ENCODE data around the gene ZC3H18.
"Not testable (repeated sequence)": the region's sequence is repeated elsewhere in the genome, so short reads cannot be mapped to it uniquely, and the experiment has no call there.

ZC3H18 gene

DNA sequence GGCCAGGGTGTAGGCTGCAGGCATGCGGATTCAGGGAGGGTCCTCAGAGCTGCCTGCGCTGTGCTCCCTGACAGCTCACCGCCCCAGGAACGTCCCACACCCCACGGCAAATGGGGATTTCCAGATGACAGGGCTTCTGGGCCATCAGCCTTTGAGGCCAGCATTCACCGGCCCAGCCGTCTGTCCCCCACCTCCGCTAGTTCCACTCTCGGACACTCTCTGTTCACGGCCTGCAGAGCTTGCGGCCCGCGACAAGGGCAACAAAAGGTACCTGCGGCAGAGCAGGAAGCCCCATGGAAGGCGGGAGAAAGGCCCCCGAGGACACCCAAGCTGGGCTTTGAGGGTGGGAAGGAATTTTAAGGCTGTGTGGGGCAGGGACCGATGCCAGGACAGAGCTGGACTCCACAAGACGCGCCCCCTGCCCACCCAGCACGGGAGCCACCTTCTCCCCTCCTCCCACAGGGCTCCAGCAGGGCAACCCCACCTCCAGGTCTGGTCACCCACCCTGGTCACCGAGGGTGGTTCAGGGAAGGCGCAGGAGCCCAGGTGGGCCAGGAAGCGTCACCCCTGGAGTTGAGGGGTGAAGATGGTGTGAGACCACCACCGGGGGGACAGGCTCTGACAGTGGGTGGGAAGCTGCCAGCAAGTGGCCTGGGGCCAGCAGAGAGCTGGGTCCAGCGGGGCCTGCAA is 86.2 kb downstream of the ZC3H18 start:
- DNase-seq: no peak

DNA sequence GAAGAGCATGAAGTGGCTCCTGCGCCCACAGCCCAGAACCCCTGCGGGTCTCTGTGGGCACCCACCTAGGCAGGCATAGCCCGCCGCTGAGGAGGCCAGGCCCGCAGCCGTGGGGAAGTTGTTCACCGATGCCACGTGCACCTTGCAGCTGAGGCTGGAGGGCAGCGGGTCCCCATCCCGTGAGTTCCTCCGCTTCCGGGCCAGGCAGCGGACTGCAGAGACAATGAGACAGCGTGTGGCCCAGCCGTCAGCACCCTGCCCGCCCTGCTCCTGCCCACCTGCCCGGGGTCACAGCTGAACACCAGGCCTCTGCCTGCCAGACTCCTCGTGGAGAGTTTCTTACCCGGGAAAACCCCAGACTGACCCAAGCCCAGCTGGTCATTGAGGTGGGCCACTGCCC is 87.2 kb downstream of the ZC3H18 start:
- no peak for DNase-seq

DNA sequence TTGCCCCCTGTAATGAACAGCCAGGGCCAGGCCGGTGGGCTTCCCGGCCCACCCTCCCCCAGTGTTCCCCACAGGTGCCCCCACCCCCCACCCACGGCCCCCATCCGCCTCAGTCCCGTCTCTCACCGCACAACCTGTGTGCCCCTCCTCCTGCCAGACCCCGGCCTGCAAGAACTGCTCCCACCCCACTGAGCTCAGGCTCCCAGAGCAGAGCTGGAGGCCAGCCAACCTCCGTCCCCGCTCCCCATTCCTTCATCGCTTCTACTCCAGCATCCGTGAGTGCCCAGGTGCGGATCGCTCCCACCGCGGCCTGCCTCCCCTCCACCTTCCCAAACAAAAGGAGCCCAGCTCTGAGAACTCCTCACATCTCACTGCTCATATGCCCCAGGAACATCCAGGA is 88.5 kb downstream of the ZC3H18 start:
- no peak for DNase-seq

DNA sequence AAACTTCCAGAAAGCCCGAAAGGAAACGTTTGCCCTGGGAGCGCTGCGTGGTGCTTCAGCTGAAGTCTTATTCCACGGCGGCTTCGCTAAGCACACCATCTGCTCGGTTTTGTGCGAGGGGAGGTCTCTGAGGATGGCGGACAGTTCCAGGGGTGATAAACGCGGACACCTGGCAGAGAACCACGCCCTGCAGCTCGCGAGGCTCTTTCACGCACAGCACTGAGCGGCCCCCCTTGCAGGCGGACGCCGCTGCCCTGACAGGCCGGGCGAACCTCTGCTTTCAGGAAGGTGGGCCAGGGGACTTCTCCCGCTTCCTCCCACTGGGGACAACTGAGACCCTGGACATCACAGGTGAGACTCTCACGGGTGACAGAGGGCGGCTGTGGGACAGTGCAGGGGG is 89.0 kb downstream of the ZC3H18 start:
- no peak for DNase-seq

DNA sequence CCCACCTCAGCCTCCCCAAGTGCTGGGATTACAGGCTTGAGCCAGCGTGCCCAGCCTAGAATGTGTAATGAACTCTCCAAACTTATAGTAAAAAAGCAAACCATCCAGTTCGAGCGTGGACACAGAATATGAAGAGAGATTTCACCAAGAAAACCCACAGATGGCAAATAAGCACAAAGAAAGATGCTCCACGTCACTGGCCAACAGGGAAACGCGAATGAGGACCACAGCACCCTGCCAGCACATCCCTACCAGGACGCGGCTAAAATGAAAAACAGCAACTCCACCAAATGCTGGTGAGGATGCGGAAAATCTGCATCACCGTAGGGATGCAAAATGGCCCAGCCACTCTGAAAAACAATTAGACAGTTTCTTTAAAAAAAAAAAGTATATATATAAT is 91.3 kb downstream of the ZC3H18 start:
- no peak for DNase-seq

DNA sequence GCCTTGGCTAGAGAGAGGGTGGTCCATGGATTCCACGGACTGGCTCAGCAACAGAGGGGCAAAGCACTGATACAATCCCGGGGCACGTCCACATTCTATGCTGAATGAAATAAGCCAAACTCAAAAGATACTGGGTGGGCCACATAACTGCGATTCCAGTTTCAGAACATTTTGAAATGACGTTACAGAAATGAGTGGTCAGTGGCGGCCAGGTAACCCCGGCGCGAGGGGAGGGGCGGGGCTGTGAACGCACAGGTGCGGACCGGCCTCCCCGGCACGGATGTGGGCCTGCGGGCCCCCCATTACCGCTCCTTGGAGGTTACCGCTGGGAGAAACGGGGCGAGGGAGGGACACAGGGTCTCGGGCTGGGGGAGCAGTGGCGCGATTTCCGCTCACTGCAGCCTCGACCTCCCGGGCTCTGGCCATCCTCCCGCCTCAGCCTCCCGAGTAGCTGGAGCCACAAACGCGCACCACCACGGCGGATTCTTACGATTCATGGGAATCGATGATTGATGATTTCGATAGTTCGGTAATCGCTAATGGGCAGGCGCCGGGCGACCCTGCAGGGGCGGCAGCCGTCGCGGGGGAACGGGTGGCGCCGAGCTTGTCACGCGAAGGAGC is 92.1 kb downstream of the ZC3H18 start:
- no peak for DNase-seq

DNA sequence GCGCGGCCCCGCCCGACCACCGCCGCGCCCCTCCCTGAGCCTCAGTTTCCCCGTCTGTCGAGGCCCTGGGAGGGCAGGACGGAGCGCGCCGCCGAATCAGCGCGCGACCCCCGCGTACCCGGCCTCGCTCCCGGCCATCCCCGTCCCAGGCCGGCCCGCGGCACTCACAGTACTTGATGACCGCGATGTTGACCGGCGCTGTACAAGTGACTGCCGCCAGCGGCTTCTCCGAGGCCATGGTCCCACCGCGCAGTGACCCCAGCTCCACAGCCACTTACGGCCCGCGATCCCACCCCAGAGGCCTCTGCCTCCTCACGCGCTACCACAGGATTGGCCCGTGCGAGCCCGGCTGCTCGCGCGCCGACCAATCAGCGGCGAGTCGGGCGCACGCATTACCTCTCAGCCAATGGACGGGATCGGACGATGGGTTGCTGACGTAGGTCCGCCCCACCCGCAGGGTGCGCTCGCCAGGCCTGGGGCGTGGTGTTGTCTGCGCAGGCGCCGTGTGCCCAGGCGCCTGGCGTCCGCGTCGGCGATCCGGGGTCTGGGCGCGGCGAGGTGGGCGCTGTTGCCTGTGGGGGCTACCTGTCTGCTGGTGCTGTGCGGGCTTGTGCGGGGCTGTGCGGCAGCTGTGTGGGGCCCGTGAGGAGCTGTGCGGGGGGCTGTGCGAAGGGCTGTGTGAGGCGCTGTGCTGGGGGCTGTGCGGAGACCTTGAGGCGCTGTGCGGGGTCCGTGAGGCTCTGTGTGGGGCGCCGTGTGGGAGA is 92.8 kb downstream of the ZC3H18 start, which contains the start of gene MVD:
MVD (minus strand) TSS at position 249 of the 764 bp plus-strand sequence; CDS start at position 238, 11 bp downstream.
- peak; percentile 99 for DNase-seq

DNA sequence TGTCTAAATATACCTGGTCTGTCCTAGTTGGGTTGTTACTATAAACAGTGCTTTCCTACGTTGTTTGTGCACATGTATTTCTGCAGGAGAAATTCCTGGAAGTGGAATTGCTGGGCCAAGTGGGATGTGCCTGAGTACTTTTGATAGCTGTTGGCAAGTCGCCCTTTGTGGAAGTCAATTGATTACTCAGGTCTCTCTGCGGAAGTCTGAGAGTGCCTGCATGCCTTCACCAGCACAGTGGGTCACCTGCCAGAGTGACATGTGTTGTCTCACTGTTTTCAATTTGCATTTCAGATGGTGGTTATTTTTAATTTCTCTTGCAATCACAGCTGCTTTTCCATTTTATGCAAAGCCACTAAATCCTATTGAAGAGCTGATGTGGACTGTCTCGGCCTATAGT is 94.9 kb downstream of the ZC3H18 start:
- DNase-seq: no peak

DNA sequence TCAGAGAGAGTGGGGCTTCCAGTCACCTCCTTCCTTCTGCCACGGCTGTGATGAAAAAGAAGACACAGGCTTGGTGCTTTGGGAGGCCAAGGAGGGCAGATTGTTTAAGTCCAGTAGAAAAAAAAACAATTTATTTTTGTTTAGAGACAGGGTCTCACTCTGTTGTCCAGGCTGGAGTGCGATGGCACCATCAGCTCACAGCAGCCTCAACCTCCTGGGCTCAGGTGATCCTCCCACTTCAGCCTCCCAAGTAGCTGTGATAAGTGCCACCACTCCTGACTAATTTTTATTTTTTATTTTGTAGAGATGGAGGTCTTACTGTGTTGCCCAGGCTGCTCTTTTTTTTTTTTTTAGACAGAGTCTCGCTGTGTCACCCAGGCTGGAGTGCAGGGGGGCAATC is 95.4 kb downstream of the ZC3H18 start:
- no peak for DNase-seq

DNA sequence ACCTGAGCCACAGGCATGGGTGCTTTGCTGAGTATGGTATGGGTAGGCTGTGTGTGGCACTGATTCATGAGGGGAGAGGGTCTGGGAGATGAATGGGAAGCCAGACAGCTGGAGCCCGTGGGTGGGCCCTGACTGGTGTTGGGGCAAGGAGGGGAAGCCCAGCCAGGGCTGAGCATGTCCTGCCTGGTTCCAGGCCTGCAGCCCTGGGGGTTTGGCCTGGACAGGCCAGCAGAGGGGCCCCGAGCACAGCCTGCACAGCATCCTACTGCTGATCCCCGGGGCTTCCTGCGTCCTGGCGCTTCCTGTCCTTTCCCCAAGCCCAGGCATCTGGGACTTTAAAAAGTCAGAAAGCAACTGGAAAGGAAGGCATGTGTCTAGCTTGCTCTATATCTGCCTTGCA is 97.3 kb downstream of the ZC3H18 start:
- no peak for DNase-seq

DNA sequence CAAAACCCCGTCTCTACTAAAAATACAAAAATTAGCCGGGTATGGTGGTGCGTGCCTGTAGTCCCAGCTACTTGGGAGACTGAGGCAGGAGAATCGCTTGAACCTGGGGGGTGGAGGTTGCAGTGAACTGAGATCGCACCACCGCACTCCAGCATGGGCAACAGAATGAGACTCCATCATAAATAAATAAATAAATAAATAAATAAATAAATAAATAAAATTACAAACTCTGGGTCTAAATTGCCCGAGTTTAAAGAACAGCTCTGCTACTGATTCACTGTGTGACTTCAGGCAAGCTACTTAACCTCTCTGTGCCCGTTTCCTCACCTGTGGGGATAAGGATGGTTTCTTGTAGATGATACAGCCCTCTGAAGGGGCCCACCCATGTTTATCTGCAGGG is 99.3 kb downstream of the ZC3H18 start:
- DNase-seq: not testable (repeated sequence)

DNA sequence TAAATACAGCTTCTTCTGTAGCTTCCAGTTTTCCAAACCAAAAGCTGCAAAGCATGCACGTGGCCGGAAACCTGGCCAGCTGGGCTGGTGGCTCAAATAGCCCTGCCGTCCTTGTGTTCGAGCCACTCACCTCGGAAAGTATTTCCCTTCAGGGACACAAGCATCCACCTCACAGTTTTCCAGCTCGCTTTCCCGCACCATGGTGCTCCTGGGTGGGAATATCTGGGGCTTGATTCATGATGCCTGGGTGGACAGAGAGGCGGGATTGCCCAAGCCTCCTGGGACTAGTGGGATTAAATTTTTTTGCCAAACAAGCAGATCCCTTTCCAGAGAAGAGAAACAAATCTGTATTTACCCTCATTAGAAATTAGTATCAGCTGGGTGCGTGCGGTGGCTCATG is 99.8 kb downstream of the ZC3H18 start:
- no peak for DNase-seq

DNA sequence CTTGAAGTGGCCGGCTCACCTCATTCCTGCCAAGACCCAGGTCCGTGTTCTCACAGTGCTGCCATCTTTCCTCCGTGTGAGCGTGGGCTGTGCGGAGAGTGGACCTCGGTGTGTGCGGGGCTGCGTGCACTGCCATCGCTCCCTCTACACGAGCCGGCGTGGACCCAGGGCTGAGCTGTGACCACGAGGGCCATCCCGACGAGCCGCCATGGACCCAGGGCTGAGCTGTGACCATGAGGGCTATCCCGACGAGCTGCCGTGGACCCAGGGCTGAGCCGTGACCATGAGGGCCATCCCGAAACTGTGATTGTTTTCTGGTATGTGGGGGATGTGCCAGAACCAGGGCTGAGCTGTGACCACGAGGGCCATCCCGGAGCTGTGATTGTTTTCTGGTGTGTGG is 101.6 kb downstream of the ZC3H18 start:
- no peak for DNase-seq

DNA sequence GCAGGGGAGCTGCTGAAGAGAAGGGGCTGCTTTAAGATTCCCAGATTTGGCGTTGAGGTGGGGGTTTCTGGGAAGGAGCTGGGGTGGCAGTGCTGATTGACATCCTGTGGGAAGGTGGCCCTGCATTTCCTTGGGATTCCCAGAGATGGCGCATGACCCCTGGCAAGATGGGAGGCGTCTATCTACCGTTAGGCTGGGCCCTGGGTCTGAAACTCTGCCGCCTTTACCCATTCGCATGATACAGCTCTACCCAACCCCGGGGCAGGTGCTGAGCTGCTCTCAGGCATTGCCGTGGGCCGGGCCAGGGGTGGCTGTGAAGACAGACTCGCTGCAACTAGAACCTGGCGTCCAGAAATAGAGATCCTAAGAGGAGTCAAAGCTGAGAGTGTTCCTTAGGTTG is 102.6 kb downstream of the ZC3H18 start:
- DNase-seq: no peak

DNA sequence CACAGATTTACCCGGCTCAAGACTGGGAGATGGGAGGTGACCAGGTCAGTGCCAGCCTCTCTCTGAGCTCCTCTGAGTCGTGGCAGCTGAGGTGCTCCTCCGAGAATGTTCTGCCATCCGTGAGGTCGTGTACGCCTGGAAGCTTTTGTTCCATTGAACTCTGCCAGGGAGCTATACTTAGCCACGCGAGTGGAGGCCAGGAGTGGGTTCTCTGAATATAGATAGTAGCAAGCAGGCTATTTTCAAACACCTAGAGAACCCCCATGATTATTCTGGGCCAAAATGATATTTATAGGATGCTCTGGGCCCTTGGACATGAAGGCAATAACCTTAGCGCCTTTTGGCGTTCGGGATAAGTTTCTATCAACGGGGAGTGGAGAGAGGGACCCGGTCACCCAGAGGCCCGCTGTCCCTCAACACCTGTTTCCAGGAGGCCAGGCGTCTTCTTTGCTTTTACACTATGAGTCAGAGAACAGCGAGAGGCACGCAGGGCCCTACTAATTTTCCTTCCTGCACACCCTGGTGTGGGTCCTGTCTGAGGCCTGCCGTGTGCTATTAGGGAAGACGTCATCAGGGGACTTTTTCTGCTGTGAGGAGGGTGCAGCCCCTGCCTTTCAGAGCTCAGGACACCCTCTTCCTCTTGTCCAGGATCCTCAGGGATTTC is 103.6 kb downstream of the ZC3H18 start:
- no peak for DNase-seq

DNA sequence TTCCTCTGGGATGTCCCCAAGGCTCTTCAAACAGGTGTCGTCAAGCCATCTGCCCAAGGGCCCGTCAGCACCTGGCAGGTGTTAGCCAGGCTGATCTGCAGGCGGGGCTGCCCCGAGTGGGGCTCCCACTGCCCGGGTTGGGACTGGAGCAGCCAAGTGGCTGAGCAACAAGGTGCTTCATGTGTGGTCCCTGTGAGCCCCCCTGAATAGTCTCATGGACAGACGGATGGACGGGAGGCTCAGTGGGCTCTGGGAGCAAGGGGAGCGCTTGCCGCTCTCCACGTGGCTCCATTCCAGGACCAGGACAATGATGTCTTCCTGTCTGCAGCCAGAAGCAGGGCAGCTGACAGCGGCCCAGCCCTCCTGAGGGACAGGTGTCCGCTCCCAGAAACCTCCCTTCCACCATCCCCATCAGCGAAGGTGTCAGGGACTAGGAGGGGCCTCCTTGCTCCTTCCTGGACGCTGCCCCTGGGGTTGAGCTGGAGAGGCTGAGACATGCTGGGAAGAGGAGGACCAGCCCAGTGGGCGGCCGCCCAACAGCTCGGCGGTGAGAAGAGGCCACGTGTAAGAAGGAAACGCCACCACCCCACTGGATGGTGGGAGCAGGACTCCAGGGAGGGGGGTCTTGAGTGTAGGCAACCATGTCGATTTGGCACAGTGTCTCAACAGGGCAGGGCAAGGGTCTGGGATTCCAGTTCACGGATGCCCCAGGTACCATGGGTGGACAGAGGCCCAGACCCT is 106.5 kb downstream of the ZC3H18 start:
- DNase-seq: no peak

DNA sequence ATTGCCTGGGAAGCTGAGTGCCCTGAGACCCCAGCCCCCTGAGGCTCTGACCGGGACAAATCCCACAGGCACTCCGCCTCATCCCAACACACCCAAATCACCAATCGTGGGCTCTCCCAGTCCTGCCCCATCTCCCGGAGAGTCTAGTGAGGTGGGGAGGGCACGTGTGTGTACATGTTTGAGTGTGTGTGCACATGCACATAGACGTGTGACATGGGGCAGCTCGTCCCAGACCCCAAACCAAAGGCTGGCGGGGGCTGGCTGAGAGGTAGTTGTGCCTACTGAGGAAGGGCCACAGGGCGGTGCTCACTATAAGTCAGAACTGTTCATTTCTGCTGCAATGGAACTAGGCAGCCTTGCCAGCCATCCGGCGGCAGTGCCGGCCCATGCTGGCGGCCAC is 107.5 kb downstream of the ZC3H18 start:
- DNase-seq: no peak

DNA sequence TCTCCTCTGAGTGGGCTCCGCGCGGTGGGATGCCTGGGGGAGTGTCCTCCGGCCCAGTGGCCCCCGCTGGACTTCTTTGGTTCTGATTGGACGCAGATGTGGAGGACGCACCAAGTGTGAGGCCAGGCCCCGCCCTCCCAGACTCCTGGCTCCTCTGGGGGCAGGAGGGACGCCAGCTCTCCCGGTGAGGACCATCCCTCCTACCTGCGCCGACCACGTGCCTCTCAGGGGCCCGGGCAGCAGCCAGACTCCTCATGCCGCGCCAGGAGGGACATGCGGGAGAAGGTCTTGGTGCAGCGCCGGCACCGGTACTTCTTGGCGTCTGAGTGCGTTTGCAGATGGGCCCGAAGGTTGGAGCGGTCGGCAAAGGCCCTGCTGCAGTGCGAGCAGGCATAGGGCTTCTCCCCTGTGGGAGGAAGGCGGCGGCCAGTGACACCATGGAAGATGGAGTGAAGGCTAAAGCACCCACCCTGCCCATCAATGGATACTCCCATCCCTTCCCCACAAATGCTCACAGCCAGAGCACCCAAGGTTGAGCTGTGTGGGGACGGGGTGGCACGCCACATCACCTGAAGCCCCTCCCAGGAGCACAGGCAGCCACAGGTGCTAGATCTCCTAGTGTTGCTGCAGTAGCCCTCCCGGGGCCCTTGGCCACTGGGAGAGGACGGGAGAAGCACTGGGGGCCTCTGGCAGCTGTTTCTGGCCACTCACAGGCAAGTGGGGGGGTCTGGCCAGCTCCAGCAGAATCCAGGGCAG is 108.2 kb downstream of the ZC3H18 start:
- DNase-seq: no peak

DNA sequence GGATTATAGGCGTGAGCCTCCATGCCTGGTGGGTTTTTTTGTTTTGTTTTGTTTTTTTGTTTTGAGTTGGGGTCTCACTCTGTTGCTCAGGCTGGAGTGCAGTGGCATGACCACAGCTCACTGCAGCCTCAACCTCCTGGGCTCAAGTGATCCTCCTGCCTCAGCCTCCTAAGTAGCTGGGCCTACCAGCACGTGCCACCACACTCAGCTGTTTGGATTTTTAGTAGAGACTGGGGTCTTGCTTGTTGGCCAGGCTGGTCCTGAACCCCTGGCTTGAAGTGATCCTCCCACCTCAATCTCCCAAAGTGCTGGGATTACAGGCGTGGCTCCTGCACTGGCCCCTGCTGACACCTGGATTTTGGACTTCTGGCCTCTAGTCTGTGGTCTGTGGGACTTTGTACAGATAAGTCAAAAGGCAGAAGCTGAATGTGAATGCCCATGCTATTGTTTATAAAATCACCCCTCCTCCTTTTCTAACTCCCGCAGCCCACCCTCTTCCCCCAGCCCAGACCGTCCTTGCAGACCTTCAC is 110.4 kb downstream of the ZC3H18 start:
- no peak for DNase-seq

DNA sequence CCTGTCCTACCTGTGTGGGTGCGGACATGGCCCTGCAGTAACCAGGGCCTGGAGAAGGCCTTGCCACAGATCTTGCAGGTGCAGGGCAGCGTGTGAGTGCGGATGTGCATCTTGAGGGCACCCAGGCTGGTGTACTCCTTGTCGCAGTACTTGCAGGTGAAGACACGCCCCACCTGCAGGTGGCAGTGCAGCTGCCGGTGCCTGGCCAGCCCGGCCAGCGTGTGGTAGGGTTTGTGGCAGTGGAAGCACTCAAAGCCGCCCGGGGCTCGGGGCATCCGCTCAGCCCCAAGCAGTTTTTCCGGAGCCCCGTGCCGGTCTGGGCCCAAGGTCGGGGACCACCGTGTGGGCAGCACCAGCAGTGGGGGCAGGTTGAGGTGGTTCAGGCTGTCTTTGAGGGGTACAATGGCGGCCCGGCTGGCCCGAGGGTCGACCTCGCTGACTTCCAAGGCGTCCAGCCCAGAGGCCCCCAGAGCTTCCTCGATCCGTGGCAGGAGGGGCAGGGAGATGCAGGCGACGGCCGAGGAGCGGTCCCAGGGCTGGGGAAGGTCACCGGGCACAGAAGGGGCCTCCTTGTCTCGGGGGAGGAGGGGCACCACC is 111.0 kb downstream of the ZC3H18 start:
- DNase-seq: peak; percentile 91
